ENCODE measurements around the gene CLPSL2. TPM values are rescaled to one million over a fixed set of nuclear protein-coding genes. Genes with fewer than 3 reads are reported as not detected.

The CLPSL2 gene
- total RNA-seq, 1 experiment from 2014 or later = 3.4 TPM

DNA sequence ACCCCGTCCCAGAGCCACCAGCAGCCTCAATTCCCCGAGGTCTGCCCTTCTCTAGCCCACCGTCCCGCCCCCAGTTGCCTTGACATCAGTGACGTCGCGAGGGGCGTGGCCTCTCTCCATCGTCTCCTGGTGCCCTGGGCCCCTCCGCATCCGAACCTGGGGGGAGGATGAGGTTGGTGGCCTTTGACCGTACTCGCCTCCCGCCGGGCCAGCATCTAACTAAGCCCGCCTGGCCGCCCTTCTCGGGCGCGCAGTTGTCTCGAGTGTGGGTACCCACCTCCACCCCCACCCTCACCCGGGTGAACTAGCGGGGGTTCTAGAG lies 45.0 kb upstream of the CLPSL2 start:
- no peaks in the 10 kb centered on the region for H3K9me3 Mint-ChIP-seq
- CTCF ChIA-PET = interaction anchor here (0.9 to 1.9 kb wide), 2 partner anchors 8 to 147 kb away, joined by 3 to 11 read pairs; no protein-coding TSS in a partner anchor
- H3K27me3 Mint-ChIP-seq (ENCODE audit: low read depth) = peaks cover 17% of the 10 kb centered on the region
- no peaks in the 10 kb centered on the region for H3K36me3 Mint-ChIP-seq
- TF ChIP-seq FOXJ3 (CRISPR knock-in tag; IDR thresholded peaks at IDR 0.05; ENCODE audit: borderline replicate concordance) (no peak), ESRRA (CRISPR knock-in tag; IDR thresholded peaks at IDR 0.05; ENCODE audit: borderline replicate concordance) (no peak), ETV6 (CRISPR knock-in tag; IDR thresholded peaks at IDR 0.05) (0 out of 2 replicates have a peak, but pooled peaks have one; percentile 6), GABPB1 (CRISPR knock-in tag; IDR thresholded peaks at IDR 0.05) (0 out of 2 replicates have a peak, but pooled peaks have one; percentile 8)
- DNase-seq (ENCODE audit: low spot score) = peak; percentile 99
- peaks cover 63% of the 10 kb centered on the region for H3K4me1 Mint-ChIP-seq
- peak overlapping the region; percentile 81 for H3K4me3 Mint-ChIP-seq
- peak; percentile 62 for ATAC-seq
- H3K27ac Mint-ChIP-seq = peak overlapping the region; percentile 68
- POLR2A ChIA-PET = interaction anchor here (1.7 kb wide), 1 partner anchor 13 kb away, joined by 8 read pairs; no protein-coding TSS in a partner anchor

DNA sequence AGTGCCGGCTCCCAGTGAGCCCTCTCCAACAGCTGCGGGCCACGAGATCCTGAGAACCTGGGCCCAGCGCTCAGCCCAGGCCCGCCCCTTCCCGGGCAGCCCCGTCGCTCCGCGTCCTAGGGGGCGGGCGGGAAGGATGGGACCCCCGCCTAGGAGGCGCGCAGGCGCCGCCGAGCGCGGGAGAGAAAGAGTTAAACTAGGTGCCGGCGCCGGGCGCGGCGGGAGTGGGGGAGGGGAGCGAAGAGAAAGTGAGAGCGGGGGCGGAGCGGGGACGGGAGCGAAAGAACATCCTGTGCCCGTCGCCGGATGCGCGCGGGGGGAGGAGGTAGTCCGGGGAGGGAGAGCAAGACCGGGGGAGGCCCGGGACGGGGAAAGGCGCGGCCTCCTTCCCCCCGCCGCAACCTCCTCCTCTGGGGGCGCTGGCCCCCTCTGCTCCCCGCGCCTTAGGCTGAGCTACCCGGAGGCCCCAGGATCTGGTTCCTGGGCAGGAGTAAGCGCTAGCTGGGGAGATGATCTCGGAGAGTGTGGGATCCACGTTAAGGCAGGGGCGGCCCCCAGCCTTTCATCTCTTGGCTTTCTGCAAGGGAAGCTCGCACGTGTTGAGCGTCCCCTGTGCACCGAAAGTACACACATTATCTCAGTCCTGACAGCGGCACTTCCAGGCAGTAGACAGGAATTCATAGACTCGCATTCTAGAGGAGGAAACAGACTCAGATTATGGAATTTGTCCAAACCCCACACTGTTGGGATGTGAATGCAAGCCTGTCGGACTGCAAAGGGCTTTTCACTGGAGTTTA lies 44.5 kb upstream of the CLPSL2 start:
- no peaks in the 10 kb centered on the region for H3K9me3 Mint-ChIP-seq
- peaks cover 11% of the 10 kb centered on the region for H3K27me3 Mint-ChIP-seq (ENCODE audit: low read depth)
- peak; percentile 46 for ATAC-seq
- H3K4me1 Mint-ChIP-seq = peaks cover 57% of the 10 kb centered on the region
- peak overlapping the region; percentile 81 for H3K4me3 Mint-ChIP-seq
- ChIA-PET POLR2A (interaction anchor here (0.8 to 1.7 kb wide), 3 partner anchors 14 to 32 kb away, joined by 3 to 8 read pairs (median 4); no protein-coding TSS in a partner anchor), CTCF (interaction anchor here (0.6 to 3.1 kb wide), 7 partner anchors 8 to 210 kb away, joined by 3 to 20 read pairs (median 3); no protein-coding TSS in a partner anchor)
- peak overlapping the region; percentile 93 for H3K27ac Mint-ChIP-seq
- H3K36me3 Mint-ChIP-seq = no peaks in the 10 kb centered on the region
- DNase-seq (ENCODE audit: low spot score) = peak; percentile 94
- 0 out of 2 replicates have a peak, but pooled peaks have one; percentile 17 for TF ChIP-seq ELF4 (CRISPR knock-in tag; IDR thresholded peaks at IDR 0.05; ENCODE audit: low read depth)
- peak; percentile 37; the same call in 1 of the 2 replicates for TF ChIP-seq FOXK1 (CRISPR knock-in tag; IDR thresholded peaks at IDR 0.05)
- TF ChIP-seq, protein P1, sequence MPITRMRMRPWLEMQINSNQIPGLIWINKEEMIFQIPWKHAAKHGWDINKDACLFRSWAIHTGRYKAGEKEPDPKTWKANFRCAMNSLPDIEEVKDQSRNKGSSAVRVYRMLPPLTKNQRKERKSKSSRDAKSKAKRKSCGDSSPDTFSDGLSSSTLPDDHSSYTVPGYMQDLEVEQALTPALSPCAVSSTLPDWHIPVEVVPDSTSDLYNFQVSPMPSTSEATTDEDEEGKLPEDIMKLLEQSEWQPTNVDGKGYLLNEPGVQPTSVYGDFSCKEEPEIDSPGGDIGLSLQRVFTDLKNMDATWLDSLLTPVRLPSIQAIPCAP (CRISPR knock-in tag; IDR thresholded peaks at IDR 0.05) = 0 out of 2 replicates have a peak, but pooled peaks have one; percentile 17
- TF ChIP-seq TEAD4 (CRISPR knock-in tag; IDR thresholded peaks at IDR 0.05) = no peak
- TF ChIP-seq, protein P2, sequence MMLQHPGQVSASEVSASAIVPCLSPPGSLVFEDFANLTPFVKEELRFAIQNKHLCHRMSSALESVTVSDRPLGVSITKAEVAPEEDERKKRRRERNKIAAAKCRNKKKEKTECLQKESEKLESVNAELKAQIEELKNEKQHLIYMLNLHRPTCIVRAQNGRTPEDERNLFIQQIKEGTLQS (CRISPR knock-in tag; conservative IDR thresholded peaks at IDR 0.05) = no peak
- TF ChIP-seq ZNF138 (CRISPR knock-in tag; conservative IDR thresholded peaks at IDR 0.05) = no peak
- TF ChIP-seq, protein P3, sequence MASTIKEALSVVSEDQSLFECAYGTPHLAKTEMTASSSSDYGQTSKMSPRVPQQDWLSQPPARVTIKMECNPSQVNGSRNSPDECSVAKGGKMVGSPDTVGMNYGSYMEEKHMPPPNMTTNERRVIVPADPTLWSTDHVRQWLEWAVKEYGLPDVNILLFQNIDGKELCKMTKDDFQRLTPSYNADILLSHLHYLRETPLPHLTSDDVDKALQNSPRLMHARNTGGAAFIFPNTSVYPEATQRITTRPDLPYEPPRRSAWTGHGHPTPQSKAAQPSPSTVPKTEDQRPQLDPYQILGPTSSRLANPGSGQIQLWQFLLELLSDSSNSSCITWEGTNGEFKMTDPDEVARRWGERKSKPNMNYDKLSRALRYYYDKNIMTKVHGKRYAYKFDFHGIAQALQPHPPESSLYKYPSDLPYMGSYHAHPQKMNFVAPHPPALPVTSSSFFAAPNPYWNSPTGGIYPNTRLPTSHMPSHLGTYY (CRISPR knock-in tag; IDR thresholded peaks at IDR 0.05) = 0 out of 2 replicates have a peak, but pooled peaks have one; percentile 17
- no peak for TF ChIP-seq FOXJ3 (CRISPR knock-in tag; IDR thresholded peaks at IDR 0.05; ENCODE audit: borderline replicate concordance)
- TF ChIP-seq, protein P4, sequence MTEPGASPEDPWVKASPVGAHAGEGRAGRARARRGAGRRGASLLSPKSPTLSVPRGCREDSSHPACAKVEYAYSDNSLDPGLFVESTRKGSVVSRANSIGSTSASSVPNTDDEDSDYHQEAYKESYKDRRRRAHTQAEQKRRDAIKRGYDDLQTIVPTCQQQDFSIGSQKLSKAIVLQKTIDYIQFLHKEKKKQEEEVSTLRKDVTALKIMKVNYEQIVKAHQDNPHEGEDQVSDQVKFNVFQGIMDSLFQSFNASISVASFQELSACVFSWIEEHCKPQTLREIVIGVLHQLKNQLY (CRISPR knock-in tag; IDR thresholded peaks at IDR 0.05) = no peak
- 0 out of 2 replicates have a peak, but pooled peaks have one; percentile 65 for TF ChIP-seq KAT7 (CRISPR knock-in tag; IDR thresholded peaks at IDR 0.05; ENCODE audit: borderline replicate concordance)
- TF ChIP-seq IRF2 (CRISPR knock-in tag; IDR thresholded peaks at IDR 0.05; ENCODE audit: borderline replicate concordance, low read depth) = no peak
- TF ChIP-seq, protein P5, sequence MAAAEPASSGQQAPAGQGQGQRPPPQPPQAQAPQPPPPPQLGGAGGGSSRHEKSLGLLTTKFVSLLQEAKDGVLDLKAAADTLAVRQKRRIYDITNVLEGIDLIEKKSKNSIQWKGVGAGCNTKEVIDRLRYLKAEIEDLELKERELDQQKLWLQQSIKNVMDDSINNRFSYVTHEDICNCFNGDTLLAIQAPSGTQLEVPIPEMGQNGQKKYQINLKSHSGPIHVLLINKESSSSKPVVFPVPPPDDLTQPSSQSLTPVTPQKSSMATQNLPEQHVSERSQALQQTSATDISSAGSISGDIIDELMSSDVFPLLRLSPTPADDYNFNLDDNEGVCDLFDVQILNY (CRISPR knock-in tag; IDR thresholded peaks at IDR 0.05) = peak; percentile 69; the same call in 1 of the 2 replicates
- peak; percentile 90 for TF ChIP-seq SP1 (CRISPR knock-in tag; conservative IDR thresholded peaks at IDR 0.05)
- no peak for TF ChIP-seq MXD4 (CRISPR knock-in tag; IDR thresholded peaks at IDR 0.05; ENCODE audit: borderline replicate concordance)
- TF ChIP-seq OVOL2 (CRISPR knock-in tag; IDR thresholded peaks at IDR 0.05; ENCODE audit: borderline replicate concordance) = no peak
- TF ChIP-seq ZNF671 (CRISPR knock-in tag; IDR thresholded peaks at IDR 0.05) = no peak
- peak; percentile 97 for TF ChIP-seq ZNF423 (CRISPR knock-in tag; IDR thresholded peaks at IDR 0.05)
- no peak for TF ChIP-seq ZNF317 (CRISPR knock-in tag; IDR thresholded peaks at IDR 0.05; ENCODE audit: borderline replicate concordance, low read depth)
- TF ChIP-seq, protein P6, sequence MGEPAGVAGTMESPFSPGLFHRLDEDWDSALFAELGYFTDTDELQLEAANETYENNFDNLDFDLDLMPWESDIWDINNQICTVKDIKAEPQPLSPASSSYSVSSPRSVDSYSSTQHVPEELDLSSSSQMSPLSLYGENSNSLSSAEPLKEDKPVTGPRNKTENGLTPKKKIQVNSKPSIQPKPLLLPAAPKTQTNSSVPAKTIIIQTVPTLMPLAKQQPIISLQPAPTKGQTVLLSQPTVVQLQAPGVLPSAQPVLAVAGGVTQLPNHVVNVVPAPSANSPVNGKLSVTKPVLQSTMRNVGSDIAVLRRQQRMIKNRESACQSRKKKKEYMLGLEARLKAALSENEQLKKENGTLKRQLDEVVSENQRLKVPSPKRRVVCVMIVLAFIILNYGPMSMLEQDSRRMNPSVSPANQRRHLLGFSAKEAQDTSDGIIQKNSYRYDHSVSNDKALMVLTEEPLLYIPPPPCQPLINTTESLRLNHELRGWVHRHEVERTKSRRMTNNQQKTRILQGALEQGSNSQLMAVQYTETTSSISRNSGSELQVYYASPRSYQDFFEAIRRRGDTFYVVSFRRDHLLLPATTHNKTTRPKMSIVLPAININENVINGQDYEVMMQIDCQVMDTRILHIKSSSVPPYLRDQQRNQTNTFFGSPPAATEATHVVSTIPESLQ (CRISPR knock-in tag; IDR thresholded peaks at IDR 0.05) = no peak
- no peak for TF ChIP-seq RORB (CRISPR knock-in tag; IDR thresholded peaks at IDR 0.05)
- TF ChIP-seq, protein P7, sequence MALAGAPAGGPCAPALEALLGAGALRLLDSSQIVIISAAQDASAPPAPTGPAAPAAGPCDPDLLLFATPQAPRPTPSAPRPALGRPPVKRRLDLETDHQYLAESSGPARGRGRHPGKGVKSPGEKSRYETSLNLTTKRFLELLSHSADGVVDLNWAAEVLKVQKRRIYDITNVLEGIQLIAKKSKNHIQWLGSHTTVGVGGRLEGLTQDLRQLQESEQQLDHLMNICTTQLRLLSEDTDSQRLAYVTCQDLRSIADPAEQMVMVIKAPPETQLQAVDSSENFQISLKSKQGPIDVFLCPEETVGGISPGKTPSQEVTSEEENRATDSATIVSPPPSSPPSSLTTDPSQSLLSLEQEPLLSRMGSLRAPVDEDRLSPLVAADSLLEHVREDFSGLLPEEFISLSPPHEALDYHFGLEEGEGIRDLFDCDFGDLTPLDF (CRISPR knock-in tag; IDR thresholded peaks at IDR 0.05) = peak; percentile 45; the same call in 1 of the 2 replicates
- TF ChIP-seq, protein P8, sequence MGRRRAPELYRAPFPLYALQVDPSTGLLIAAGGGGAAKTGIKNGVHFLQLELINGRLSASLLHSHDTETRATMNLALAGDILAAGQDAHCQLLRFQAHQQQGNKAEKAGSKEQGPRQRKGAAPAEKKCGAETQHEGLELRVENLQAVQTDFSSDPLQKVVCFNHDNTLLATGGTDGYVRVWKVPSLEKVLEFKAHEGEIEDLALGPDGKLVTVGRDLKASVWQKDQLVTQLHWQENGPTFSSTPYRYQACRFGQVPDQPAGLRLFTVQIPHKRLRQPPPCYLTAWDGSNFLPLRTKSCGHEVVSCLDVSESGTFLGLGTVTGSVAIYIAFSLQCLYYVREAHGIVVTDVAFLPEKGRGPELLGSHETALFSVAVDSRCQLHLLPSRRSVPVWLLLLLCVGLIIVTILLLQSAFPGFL (CRISPR knock-in tag; IDR thresholded peaks at IDR 0.05; ENCODE audit: borderline replicate concordance) = no peak
